ENCODE measurements around the gene MYB.
A peak's percentile ranks its signal among the peaks of the same experiment; 100 is the strongest.

Gene MYB

GRCh38 chr6:135227349-135227748, 46.2 kb downstream of the MYB start:
- H3K27ac ChIP-seq (ENCODE audit: low read length), result peak overlapping the region; percentile 89; the same call in 1 of the 2 replicates
- no peaks in the 10 kb centered on the region for H4K20me1 ChIP-seq (ENCODE audit: insufficient read depth, low read length)
- no peak overlapping the region for H2AFZ ChIP-seq (ENCODE audit: low read length)
- peaks cover 38% of the 10 kb centered on the region for H3F3A ChIP-seq (ENCODE audit: insufficient read depth, low read length)
- no peak overlapping the region for H3K4me3 ChIP-seq (ENCODE audit: low read length)
- no peak for TF ChIP-seq EZH2phosphoT487 (IDR thresholded peaks at IDR 0.05; ENCODE audit: low read length)
- TF ChIP-seq, protein P1, sequence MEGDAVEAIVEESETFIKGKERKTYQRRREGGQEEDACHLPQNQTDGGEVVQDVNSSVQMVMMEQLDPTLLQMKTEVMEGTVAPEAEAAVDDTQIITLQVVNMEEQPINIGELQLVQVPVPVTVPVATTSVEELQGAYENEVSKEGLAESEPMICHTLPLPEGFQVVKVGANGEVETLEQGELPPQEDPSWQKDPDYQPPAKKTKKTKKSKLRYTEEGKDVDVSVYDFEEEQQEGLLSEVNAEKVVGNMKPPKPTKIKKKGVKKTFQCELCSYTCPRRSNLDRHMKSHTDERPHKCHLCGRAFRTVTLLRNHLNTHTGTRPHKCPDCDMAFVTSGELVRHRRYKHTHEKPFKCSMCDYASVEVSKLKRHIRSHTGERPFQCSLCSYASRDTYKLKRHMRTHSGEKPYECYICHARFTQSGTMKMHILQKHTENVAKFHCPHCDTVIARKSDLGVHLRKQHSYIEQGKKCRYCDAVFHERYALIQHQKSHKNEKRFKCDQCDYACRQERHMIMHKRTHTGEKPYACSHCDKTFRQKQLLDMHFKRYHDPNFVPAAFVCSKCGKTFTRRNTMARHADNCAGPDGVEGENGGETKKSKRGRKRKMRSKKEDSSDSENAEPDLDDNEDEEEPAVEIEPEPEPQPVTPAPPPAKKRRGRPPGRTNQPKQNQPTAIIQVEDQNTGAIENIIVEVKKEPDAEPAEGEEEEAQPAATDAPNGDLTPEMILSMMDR (IDR thresholded peaks at IDR 0.05; ENCODE audit: low read length), result no peak
- TF ChIP-seq EZH2 (optimal IDR thresholded peaks at IDR 0.05; ENCODE audit: low read depth, low read length), result no peak
- no peaks in the 10 kb centered on the region for H3K9me2 ChIP-seq (replicated peaks; ENCODE audit: insufficient read depth, low read length)
- peaks cover 56% of the 10 kb centered on the region for H3K4me1 ChIP-seq (ENCODE audit: low read length)
- peak; percentile 17 for DNase-seq
- no peaks in the 10 kb centered on the region for H3K9me3 ChIP-seq (replicated peaks; ENCODE audit: insufficient read depth, low read length)
- peak overlapping the region; percentile 76; the same call in 1 of the 2 replicates for H3K4me2 ChIP-seq (ENCODE audit: low read depth, low read length)
- no peaks in the 10 kb centered on the region for H3K27me3 ChIP-seq (replicated peaks; ENCODE audit: insufficient read depth, low read length)
- no peaks in the 10 kb centered on the region for H3K79me2 ChIP-seq (ENCODE audit: low read length)
- H3K36me3 ChIP-seq (replicated peaks; ENCODE audit: insufficient read depth, low read length), result no peaks in the 10 kb centered on the region
- no peak overlapping the region for H3K9ac ChIP-seq (ENCODE audit: low read length)

- no peak for TF ChIP-seq EZH2 (optimal IDR thresholded peaks at IDR 0.05; ENCODE audit: low read depth, low read length)
- TF ChIP-seq EZH2phosphoT487 (IDR thresholded peaks at IDR 0.05; ENCODE audit: low read length), result no peak
- TF ChIP-seq, protein P1 (IDR thresholded peaks at IDR 0.05; ENCODE audit: low read length), result no peak
- peak overlapping the region; percentile 89; the same call in 1 of the 2 replicates for H3K27ac ChIP-seq (ENCODE audit: low read length)
- no peak overlapping the region for H3K4me3 ChIP-seq (ENCODE audit: low read length)
- H3K27me3 ChIP-seq (replicated peaks; ENCODE audit: insufficient read depth, low read length), result no peaks in the 10 kb centered on the region
- no peak overlapping the region for H3K9ac ChIP-seq (ENCODE audit: low read length)
- peaks cover 34% of the 10 kb centered on the region for H3F3A ChIP-seq (ENCODE audit: insufficient read depth, low read length)
- H3K9me2 ChIP-seq (replicated peaks; ENCODE audit: insufficient read depth, low read length), result no peaks in the 10 kb centered on the region
- H3K4me1 ChIP-seq (ENCODE audit: low read length), result peaks cover 51% of the 10 kb centered on the region
- DNase-seq, result no peak
- no peaks in the 10 kb centered on the region for H3K79me2 ChIP-seq (ENCODE audit: low read length)
- no peak overlapping the region for H3K4me2 ChIP-seq (ENCODE audit: low read depth, low read length)
- no peak overlapping the region for H2AFZ ChIP-seq (ENCODE audit: low read length)
- no peaks in the 10 kb centered on the region for H3K36me3 ChIP-seq (replicated peaks; ENCODE audit: insufficient read depth, low read length)
- H4K20me1 ChIP-seq (ENCODE audit: insufficient read depth, low read length), result no peaks in the 10 kb centered on the region
- H3K9me3 ChIP-seq (replicated peaks; ENCODE audit: insufficient read depth, low read length), result no peaks in the 10 kb centered on the region
Measured at GRCh38 chr6:135227758-135228157, 46.6 kb downstream of the MYB start.

GRCh38 chr6:135228486-135228885, 47.4 kb downstream of the MYB start:
- no peak overlapping the region for H2AFZ ChIP-seq (ENCODE audit: low read length)
- H4K20me1 ChIP-seq (ENCODE audit: insufficient read depth, low read length), result no peaks in the 10 kb centered on the region
- no peak for DNase-seq
- H3K9ac ChIP-seq (ENCODE audit: low read length), result no peak overlapping the region
- H3K4me2 ChIP-seq (ENCODE audit: low read depth, low read length), result no peak overlapping the region
- H3K9me3 ChIP-seq (replicated peaks; ENCODE audit: insufficient read depth, low read length), result no peaks in the 10 kb centered on the region
- peaks cover 50% of the 10 kb centered on the region for H3K4me1 ChIP-seq (ENCODE audit: low read length)
- no peaks in the 10 kb centered on the region for H3K9me2 ChIP-seq (replicated peaks; ENCODE audit: insufficient read depth, low read length)
- H3F3A ChIP-seq (ENCODE audit: insufficient read depth, low read length), result peaks cover 37% of the 10 kb centered on the region
- H3K36me3 ChIP-seq (replicated peaks; ENCODE audit: insufficient read depth, low read length), result no peaks in the 10 kb centered on the region
- no peak overlapping the region for H3K27ac ChIP-seq (ENCODE audit: low read length)
- TF ChIP-seq, protein P1 (IDR thresholded peaks at IDR 0.05; ENCODE audit: low read length), result no peak
- TF ChIP-seq EZH2phosphoT487 (IDR thresholded peaks at IDR 0.05; ENCODE audit: low read length) (no peak), EZH2 (optimal IDR thresholded peaks at IDR 0.05; ENCODE audit: low read depth, low read length) (no peak)
- no peaks in the 10 kb centered on the region for H3K27me3 ChIP-seq (replicated peaks; ENCODE audit: insufficient read depth, low read length)
- no peak overlapping the region for H3K4me3 ChIP-seq (ENCODE audit: low read length)
- H3K79me2 ChIP-seq (ENCODE audit: low read length), result no peaks in the 10 kb centered on the region
